ENCODE data around the gene RIC8A. TPM values are rescaled to one million over a fixed set of nuclear protein-coding genes. Genes with fewer than 3 reads are reported as not detected.

RIC8A gene
- total RNA-seq, 1 donor from 2014 or later = 91.8 TPM

DNA sequence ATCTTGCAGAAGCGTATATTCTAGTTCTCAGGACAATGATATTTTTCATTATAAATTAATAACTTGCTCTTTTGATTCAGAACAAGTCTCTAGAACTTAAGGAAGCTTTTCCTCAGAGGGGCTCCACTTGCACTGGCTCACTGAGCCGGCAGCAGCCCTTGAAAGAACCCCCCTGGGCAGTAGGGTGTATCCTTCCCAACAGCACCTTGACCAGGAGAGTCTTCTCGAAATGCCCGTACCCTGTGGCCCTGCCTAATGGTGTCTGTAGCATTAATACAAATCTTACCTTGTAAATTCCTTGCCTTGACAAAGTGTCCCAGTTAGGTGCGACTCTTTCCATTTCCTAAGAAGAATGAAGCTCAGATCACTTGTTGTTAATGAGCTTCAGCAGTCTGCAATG, 42.8 kb downstream of the RIC8A start:
- H3K9me3 ChIP-seq = no peaks in the 10 kb centered on the region
- no peak for DNase-seq
- no peaks in the 10 kb centered on the region for H3K4me1 ChIP-seq
- no peaks in the 10 kb centered on the region for H3K27me3 ChIP-seq
- no peak overlapping the region for H3K4me3 ChIP-seq
- peaks cover 79% of the 10 kb centered on the region for H3K36me3 ChIP-seq
- intact Hi-C loops (cut with DNase I) = no loop called here
- no peak overlapping the region for H3K27ac ChIP-seq
- TF ChIP-seq, protein P1, sequence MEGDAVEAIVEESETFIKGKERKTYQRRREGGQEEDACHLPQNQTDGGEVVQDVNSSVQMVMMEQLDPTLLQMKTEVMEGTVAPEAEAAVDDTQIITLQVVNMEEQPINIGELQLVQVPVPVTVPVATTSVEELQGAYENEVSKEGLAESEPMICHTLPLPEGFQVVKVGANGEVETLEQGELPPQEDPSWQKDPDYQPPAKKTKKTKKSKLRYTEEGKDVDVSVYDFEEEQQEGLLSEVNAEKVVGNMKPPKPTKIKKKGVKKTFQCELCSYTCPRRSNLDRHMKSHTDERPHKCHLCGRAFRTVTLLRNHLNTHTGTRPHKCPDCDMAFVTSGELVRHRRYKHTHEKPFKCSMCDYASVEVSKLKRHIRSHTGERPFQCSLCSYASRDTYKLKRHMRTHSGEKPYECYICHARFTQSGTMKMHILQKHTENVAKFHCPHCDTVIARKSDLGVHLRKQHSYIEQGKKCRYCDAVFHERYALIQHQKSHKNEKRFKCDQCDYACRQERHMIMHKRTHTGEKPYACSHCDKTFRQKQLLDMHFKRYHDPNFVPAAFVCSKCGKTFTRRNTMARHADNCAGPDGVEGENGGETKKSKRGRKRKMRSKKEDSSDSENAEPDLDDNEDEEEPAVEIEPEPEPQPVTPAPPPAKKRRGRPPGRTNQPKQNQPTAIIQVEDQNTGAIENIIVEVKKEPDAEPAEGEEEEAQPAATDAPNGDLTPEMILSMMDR (IDR thresholded peaks at IDR 0.05) = no peak
- no peak for ATAC-seq

DNA sequence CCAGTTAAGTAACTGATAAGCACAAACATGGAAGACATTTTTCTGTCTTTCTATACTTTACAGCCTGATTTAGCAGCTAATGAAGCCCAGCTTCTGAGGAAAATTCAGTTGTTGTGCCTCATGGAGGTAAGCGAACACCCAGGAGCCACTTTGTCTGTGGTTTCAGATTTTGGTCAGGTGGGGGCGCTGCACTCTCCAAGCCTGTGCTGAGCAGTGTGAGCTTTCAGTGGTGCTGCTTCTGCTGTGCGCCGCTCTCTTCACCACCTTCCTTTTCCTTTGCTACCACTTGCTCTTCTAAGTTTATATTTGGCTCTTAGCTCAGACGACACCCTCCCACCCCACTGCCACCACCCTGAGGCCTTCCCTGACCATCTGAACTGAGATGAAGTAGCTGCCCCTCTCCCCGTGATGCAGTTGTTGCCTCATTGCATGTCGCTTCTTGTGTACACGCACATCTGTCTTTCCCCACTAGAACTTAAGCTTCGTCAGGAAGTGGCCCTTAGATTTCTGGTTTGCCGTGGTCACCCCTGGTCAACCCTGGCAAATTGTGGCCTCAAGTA, 43.3 kb downstream of the RIC8A start:
- Histone ChIP-seq H3K36me3 (peaks cover 75% of the 10 kb centered on the region), H3K27ac (no peak overlapping the region), H3K27me3 (no peaks in the 10 kb centered on the region), H3K4me1 (no peaks in the 10 kb centered on the region), H3K9me3 (no peaks in the 10 kb centered on the region), H3K4me3 (no peak overlapping the region)
- TF ChIP-seq, protein P1 (IDR thresholded peaks at IDR 0.05) = peak; percentile 67
- no peak for DNase-seq
- intact Hi-C loops (cut with DNase I) = no loop called here
- ATAC-seq = peak; percentile 91

DNA sequence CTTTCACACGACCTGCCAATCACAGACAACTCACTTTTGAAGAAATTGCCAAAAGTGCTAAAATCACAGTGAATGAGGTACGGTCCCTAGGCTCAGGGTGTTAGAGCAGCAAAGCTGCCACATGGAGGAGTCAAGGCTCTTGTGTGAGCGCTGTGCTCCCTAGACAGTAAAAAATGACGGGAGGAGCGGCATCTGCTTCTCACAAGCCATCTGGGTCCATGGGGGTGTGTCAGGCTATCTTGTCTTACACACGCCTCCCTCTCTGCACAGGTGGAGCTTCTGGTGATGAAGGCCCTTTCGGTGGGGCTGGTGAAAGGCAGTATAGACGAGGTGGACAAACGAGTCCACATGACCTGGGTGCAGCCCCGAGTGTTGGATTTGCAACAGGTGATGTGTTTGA, 44.0 kb downstream of the RIC8A start:
- DNase-seq (no peak), ATAC-seq (no peak)
- Histone ChIP-seq H3K27ac (no peak overlapping the region), H3K36me3 (peaks cover 68% of the 10 kb centered on the region), H3K27me3 (no peaks in the 10 kb centered on the region), H3K4me1 (no peaks in the 10 kb centered on the region), H3K4me3 (no peak overlapping the region), H3K9me3 (no peaks in the 10 kb centered on the region)
- TF ChIP-seq, protein P1 (IDR thresholded peaks at IDR 0.05) = no peak
- intact Hi-C loops (cut with DNase I) = no loop called here

DNA sequence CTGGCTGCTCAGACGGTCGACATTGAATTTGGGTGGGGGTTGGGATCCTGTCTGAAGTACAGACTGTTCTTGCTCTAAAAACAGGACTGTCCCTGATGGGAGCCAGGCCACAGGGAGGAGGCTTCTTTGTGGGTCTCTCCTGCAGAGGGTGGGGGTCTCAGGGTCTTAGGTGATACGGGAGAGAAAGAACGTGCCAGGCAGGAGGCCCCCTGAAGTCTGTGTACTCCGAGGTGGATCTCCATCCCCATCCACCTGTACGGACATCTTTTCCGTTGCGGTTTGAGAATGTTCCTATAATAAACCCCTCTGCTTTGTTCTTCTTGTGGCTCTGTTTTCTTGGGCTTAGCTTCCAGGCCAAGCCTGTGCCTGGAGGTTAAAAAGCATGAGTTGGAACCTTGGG, 45.2 kb downstream of the RIC8A start:
- ATAC-seq = no peak
- H3K36me3 ChIP-seq = peaks cover 57% of the 10 kb centered on the region
- H3K9me3 ChIP-seq = no peaks in the 10 kb centered on the region
- TF ChIP-seq, protein P1 (IDR thresholded peaks at IDR 0.05) = no peak
- intact Hi-C loops (cut with DNase I) = no loop called here
- DNase-seq = no peak
- no peak overlapping the region for H3K4me3 ChIP-seq
- H3K27me3 ChIP-seq = no peaks in the 10 kb centered on the region
- H3K27ac ChIP-seq = no peak overlapping the region
- H3K4me1 ChIP-seq = no peaks in the 10 kb centered on the region

DNA sequence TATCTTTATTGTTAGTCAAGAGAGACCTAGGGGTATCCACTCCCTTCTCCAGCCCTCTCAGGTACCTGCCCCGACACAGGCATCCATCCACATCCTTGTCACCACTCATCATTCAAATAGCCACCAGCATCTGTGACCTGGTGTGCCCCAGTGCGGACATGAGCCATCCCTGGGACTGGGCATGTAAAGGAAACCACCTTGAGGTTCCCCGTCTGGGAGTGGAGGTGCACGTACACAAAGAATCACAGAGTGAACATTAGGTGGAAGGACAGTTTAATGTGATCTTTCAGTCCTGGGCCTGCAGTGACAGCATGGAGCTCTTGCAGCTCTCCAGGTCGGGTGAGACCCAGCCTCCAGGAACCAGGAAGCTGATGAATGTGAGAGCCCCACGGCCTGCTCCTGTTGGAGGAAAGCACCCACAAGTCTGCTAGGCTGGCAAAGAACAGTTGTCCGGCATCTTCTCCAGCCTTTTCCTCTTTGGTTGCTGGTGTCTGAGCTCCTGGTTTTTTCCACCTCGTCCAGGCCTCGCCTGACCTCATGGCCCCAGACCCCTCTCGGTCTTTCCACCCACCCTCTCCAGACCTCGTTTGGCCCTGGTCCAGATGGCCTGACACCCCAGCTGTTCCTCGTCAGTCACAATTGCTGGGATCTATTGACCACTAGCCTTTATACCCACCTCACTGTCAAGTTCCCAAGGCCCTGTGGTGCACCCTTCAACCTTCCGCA, 45.8 kb downstream of the RIC8A start:
- H3K36me3 ChIP-seq = peaks cover 50% of the 10 kb centered on the region
- H3K27me3 ChIP-seq = no peaks in the 10 kb centered on the region
- H3K27ac ChIP-seq = no peak overlapping the region
- intact Hi-C loops (cut with DNase I) = no loop called here
- no peak for ATAC-seq
- H3K4me3 ChIP-seq = no peak overlapping the region
- no peaks in the 10 kb centered on the region for H3K9me3 ChIP-seq
- DNase-seq = no peak
- TF ChIP-seq, protein P1 (IDR thresholded peaks at IDR 0.05) = no peak
- H3K4me1 ChIP-seq = no peaks in the 10 kb centered on the region
